HG03521 (cell line): ENCODE data around the gene FAM72D.
A peak's percentile ranks its signal among the peaks of the same experiment; 100 is the strongest.
"Not testable (repeated sequence)": the region's sequence is repeated elsewhere in the genome, so short reads cannot be mapped to it uniquely, and the experiment has no call there.

Experiments used
- ATAC-seq: cut with Tn5 transposase; IDR thresholded peaks from one replicate; pipeline ENCODE4 v1.9.1; 2021; ENCODE audit warnings: mild to moderate bottlenecking, moderate library complexity; ENCODE audit not compliant: unreplicated experiment

Gene FAM72D

GRCh38 chr1:145082483-145083255, 13.1 kb upstream of the FAM72D start:
- ATAC-seq = not testable (repeated sequence)

DNA sequence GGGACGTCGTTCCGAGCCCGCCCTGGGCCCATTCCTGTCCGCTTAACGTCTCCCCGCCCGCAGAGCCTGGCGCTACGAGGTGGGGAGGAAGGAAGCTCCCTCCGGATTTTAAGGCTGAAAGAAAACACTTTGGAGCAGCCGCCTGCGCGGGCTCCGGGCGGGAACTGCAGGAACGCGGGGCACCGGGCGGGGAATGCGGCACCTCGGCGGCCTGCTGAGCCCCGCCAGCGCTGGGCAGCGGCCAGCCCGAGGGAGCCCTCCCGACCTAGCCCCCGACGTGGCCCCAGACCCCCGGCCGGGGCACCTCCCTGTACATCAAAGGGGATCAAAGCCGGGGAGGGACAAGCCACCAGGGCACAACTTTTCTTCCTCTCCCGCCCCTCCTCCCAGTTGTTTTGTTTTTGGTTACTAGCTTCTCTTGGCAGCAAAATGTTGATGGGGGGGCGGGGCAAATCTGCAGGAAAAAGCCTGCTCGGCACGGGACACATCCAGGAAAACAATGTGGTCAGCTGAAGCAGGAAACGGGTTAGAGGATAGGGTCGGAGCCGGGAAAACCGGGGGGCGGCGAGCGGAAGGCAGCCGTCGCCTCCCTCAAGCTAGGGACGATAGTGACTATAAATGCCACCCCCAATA, 2.1 kb upstream of the FAM72D start:
- ATAC-seq = not testable (repeated sequence)

DNA sequence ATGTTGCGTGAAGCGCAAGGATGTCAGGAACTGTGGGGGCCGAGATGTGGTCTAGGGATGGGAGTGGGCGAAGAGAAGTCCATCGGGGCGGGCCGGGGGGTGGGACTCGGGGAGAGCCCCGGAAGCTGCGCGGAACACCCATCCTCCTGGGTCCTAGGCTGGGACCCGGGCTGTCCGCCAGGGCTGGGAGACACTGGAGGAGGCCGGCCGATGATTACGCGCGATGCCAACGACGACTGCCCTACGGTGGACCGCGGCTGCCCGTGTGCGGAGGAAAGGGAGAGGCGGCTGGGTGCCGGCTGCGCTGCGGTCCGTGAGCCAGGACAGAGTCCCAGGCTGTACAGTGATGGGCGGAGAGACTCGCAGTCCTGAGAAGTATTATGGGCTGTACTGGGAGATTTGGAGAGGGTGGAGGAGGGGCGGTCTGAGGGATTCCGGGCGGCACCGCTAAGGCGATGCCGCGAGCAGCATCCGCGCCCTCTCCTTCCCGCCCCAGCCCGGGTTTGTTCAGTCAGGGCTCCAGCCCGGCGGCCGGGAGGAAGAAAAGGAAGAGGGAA, 1.0 kb upstream of the FAM72D start:
- ATAC-seq = peak; percentile 2

DNA sequence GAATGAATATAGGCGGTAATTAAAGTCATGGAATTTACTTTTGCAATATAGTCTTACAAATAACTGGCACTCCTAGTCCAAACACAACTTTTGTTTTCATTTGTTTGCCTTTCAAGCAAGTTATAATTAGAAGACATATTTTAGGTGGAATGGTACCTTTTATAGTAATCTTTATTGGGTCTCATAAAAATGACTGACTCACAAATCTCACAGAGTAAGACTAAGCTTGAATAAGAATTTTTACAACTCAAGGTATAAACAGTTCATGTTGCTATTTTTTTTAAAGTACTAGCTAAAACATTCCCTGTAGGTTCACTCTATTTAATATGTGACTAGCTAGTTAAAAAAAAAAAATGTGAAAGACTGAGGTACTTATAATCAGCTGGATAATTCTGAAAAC, 6.0 kb downstream of the FAM72D start:
- ATAC-seq = not testable (repeated sequence)

DNA sequence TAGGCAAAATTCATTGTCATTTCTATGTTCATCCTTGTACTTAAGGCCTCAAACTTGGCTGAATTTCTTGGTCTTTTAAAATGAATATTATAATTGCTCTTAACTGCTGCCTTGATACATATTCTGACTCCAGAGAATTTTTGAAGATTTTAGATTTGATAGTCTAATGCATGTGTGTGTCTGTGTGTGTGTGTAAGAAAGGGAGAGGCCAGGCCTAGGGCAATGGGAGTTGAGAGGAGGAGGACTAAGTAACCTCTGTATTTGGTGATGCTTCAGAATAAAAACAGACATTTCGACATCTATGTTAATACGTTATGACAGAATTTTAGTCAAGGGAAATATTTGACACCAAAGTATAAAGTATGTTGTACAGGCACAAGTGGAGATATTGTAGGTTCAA, 7.5 kb downstream of the FAM72D start:
- ATAC-seq = not testable (repeated sequence)

DNA sequence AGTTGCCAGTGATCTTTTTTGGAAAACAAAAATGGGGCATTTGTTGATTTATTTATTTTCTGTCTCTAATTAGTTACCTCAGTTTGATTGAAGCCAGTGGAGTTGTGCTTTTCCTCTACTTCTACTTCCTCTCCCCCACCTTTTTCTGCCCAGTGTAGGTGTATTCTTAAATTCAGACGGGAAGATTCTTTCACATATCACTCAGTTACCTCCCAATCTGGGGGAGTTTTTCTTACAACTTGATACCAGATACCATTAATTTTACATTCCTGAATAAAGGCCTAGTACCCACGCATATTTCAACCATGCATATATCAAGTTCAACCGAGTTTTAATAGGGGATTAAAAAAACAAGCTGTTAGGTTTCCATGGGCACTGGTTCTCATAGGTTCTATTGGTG, 15.9 kb downstream of the FAM72D start:
- ATAC-seq = not testable (repeated sequence)

DNA sequence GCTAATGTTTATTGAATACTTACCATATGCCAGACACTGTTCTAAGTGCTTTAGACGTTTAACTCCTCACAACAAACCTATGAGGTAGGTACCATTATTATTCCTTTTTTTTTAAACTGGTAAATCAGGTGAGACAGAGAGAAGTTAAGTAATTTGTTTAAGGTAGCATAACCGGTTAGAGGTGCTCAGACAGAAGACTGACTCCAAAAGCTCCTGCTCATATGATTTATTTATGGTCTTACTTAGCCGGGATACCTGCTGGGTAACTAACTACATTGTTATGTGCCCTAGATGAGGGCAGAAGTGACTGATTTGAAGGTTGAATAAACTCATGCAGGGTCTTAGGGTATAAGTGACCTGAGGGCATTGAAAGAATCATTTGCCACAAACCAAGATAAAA, 16.9 kb downstream of the FAM72D start:
- not testable (repeated sequence) for ATAC-seq

DNA sequence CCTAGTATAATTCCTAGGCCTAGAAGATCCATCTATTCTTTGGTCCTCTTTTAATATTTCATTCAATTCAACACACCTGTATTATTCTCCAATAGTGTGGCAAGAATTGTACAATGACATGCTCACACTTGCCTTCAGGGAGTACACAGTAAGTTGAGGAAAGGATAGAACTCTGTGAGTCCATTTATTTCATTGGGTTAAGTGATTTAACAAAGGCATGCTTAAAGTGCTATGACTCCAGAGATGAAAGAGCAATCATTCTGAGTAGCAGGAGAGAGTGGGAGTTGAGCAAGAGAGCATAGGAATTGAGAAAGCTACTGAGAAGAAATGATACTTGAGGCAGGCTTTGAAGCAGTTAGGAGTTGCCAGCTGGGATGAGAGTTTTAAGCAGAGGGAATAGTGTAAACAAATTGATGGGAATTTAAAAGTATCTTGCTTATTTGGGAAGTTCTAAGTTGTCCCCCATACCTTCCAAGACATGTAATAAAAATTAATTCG, 18.8 kb downstream of the FAM72D start:
- not testable (repeated sequence) for ATAC-seq

DNA sequence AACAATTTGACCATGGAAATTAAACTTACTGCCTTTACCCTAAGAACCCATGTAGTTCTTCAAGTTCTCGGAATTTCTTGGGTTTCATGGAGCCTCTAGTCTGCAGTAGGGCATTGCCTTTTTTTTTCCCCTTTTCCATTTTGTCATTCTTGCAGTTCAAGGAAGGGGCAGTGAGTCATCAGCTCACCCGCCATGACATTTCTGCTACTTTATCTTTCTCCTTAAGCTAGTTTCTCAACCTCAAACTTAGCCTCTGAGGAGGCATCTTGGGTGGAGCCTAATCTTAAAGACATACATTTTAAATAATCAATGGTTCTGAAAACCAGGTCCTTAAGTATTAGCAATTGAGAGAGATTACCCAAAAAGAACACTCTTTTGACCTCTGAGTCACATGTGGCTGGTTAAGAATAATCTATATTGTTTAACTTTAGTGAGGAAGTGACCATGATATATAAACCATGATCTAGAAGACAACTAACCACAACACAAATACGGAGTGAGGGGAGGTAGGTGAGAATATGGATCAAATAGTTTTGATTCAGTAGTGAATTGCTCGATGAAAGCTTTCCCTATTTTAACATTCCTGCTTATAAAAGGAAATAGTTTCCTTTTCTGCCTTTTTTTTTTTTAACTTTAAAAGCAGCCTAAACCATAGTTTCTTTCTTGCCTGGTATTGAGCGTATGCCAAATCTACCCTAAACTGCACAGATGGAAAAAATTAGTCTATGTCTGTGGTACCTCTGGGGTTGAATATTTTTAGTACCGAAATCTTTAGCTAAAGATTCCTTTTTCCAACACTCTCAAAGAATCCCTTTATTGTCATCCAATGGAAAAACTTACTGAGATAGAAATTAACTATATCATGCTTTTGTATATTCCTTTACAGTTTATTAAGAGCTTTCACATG, 20.1 kb downstream of the FAM72D start:
- not testable (repeated sequence) for ATAC-seq

DNA sequence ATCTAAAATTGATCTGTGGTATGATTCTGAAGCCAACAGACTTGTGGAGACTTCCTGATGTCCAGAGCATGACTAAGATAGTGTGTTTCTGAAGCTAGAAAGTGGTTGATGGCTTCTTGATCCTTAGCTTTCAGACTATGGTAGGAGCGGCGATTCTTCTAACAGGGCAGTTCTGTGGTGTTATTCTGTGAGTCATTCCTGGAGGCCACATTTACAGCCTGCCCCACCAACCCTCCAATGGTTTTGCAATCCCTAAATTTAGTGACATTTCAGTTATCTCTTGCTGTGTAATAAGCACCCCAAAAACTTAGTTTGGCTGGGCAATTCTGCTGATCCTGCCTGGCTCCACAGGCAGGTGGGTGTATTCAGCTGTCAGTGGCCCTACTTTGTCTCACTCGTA, 24.1 kb downstream of the FAM72D start:
- not testable (repeated sequence) for ATAC-seq

DNA sequence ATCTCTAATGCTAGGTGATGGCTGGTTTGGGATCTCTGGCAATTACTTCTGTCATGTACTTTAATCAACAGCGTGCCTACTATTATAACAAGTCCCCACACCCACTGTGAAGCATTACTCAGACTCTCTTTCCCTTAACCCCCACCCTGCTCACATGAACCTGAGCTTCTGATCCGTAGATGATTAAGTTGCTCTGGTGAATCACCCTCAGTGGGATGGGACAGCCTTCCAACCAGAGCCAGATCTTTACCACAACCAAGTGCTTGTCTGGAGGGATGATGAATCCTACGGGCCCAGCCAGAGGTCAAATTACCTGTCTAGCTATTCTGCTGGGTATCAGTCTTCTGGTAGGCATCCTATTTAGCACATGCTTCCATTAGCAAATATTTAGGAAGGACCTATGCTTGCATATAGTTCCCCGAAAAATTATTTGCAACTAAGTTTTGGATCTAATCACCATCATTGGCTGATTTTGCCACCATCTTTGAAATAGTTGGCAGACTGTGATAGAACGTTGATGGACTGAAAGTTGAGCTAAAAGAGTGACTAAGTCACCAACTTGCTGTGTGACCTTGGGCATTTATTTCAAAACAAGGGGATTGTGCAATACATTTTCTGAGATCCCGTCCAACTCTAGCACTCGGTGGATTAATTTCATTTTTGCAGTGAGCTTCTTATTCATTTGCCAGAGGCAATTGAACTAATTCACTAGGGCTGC, 26.7 kb downstream of the FAM72D start:
- ATAC-seq = not testable (repeated sequence)

- ATAC-seq = not testable (repeated sequence)
Observed at GRCh38 chr1:145123062-145123395, 27.3 kb downstream of the FAM72D start.

DNA sequence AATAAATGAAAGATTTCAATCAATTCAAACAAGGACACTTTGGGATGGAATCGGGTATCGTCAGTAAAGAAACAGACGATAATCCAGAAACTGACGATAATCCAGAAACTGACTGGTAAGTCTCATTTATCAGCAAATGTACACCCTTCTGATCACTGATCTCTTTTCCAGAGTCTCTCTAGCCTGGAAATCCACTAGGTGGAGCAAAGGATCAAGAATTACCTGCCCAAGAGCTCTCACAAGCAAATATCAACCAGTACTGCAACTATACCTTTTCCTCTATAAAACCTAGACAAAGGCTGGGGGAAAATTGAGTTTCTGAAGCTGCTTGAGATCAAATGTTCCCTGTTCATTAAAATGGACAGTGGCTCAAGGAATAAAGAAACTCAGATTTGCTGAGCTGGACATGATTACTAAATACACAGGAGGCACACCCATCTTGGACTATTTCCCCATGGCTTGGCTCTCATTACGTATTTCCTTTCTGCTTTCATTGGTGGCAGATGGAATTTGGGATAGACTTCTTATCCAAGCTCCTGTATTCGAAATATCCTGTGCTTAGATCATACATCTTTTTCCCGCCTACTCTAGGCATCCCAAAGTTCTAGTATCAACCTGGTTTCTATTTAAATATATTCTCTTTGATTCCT, 28.3 kb downstream of the FAM72D start:
- not testable (repeated sequence) for ATAC-seq

DNA sequence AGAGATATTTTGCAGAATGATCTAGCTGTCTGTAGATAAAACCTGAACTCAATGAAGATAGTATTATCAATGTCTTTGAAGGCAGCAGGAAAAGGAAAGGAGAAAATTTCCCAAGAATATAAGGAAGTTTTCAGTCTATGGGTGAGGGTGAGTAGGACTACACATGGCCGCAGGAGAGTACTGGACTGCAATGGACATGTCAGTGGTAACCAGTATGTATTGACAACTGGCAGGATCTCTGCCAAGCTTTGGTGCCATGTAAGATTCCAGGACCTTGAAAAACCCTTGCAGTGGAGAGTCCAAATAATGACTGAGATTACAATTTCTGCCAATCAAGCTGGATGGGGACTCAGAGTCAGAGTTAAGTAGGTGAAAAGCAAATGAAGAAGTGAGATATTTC, 29.3 kb downstream of the FAM72D start:
- ATAC-seq = not testable (repeated sequence)

GRCh38 chr1:145127144-145127543, 31.4 kb downstream of the FAM72D start:
- ATAC-seq = not testable (repeated sequence)

GRCh38 chr1:145128697-145129469, 33.1 kb downstream of the FAM72D start:
- ATAC-seq = not testable (repeated sequence)

DNA sequence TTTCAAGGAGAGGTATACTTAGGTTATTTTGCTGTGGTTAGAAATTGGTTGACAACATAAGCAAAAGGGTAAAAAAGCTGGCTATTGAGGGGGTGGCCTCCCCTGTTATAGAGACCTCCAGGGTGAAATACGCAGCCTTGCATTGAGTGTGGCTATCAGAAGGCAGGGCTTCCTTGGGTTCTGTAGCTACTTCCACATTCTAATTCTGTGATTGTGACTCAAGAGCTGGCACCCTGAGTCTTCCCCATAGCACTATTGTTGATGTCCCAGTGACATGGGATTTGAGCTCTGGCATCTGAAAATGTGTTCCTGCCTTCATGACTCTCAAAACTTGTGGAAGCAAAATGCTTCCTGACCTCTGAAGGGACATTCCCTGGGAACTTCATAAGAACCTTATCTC, 38.7 kb downstream of the FAM72D start:
- not testable (repeated sequence) for ATAC-seq

DNA sequence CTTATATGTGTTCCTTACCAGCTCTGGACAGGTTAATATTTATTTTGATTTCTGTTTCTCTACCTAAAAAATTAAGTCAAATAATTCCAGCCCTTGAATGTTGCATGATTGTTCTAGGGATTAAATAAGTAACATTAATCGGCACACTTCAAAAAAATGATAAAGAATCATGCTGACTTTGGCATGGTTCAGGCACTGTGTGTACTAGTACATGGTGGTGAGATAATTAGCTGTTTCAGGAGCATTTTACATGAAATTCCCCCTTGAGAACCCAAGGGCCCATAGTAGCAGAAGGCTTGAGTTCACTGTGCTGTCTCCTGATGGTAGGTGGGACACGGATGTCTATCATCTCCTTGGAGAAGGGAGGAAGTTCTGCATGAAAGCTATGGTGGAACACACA, 44.8 kb downstream of the FAM72D start:
- ATAC-seq = not testable (repeated sequence)
